Measurements from ENCODE around the gene GNG12. TPM values are rescaled to one million over a fixed set of nuclear protein-coding genes. Genes with fewer than 3 reads are reported as not detected.

The GNG12 gene
- total and polyA plus RNA-seq, 2 donors (not counting 1 experiment from before 2014, with no cell fraction given), result not detected

DNA sequence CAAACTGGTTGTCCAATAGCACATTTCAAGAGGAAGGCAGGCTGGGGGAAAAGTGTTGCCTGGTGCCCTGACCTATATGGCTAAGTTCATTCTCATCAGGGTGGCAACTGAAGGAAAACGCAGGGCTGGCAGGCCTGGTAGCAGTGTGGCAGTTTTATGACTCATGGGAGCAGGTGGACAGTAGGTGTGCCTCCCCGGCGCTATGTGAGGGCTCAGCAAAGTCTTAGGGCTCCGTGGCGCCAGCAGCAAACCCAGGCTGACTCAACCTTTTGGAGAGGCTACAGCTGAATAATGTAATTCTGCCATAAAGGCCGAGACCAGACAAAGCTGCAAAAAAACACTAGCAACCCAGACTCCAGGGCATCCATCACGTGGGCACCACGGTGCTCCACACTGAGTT lies 124.7 kb downstream of the GNG12 start:
- Histone ChIP-seq H2AFZ (ENCODE audit: insufficient read depth, low read depth, low read length, poor library complexity, severe bottlenecking) (no peak overlapping the region), H4K20me1 (ENCODE audit: control insufficient read depth, insufficient read depth, low read length, poor library complexity, severe bottlenecking) (no peaks in the 10 kb centered on the region), H3K4me3 (ENCODE audit: control extremely low read depth in 1 of 5, extremely low read depth in 1 of 5, insufficient read depth in 1 of 5, low read depth in 2 of 5, low read length in 4 of 5) (no peak overlapping the region), H3K9me3 (ENCODE audit: control extremely low read depth in 1 of 3, control insufficient read depth in 2 of 3, insufficient read depth in 1 of 3, low read length in 2 of 3) (no peaks in the 10 kb centered on the region), H3K27ac (ENCODE audit: low read length in 2 of 2) (no peak overlapping the region), H3K4me1 (ENCODE audit: control insufficient read depth in 2 of 2, insufficient read depth in 2 of 2, low read length in 2 of 2) (no peaks in the 10 kb centered on the region), H3K4me2 (replicated peaks; ENCODE audit: low read depth, low read length, poor library complexity, severe bottlenecking) (no peak overlapping the region), H3K36me3 (replicated peaks in 1 of 2; ENCODE audit: control extremely low read depth in 1 of 2, control insufficient read depth in 1 of 2, extremely low read depth in 1 of 2, insufficient read depth in 2 of 2, low read length in 1 of 2) (no peaks in the 10 kb centered on the region), H3K79me2 (ENCODE audit: control insufficient read depth, insufficient read depth, low read length) (no peaks in the 10 kb centered on the region), H3K27me3 (replicated peaks in 1 of 4; ENCODE audit: control extremely low read depth in 1 of 4, control insufficient read depth in 3 of 4, insufficient read depth in 4 of 4, low read length in 3 of 4) (no peaks in the 10 kb centered on the region), H3K9ac (ENCODE audit: low read length) (no peak overlapping the region)
- Mint-ChIP-seq H3K4me3 (no peak overlapping the region), H3K27ac (no peak overlapping the region), H3K27me3 (no peaks in the 10 kb centered on the region), H3K9me3 (ENCODE audit: insufficient read depth) (no peaks in the 10 kb centered on the region), H3K4me1 (peaks cover 1% of the 10 kb centered on the region)
- ChIA-PET CTCF (no interaction called here), POLR2A (no interaction called here)
- no peak for DNase-seq
- no peak for ATAC-seq (ENCODE audit: low read depth)
- 98% methylated on average over 8 of the region's 8 CpGs for WGBS (ENCODE audit: insufficient coverage)
- TF ChIP-seq, protein P1, sequence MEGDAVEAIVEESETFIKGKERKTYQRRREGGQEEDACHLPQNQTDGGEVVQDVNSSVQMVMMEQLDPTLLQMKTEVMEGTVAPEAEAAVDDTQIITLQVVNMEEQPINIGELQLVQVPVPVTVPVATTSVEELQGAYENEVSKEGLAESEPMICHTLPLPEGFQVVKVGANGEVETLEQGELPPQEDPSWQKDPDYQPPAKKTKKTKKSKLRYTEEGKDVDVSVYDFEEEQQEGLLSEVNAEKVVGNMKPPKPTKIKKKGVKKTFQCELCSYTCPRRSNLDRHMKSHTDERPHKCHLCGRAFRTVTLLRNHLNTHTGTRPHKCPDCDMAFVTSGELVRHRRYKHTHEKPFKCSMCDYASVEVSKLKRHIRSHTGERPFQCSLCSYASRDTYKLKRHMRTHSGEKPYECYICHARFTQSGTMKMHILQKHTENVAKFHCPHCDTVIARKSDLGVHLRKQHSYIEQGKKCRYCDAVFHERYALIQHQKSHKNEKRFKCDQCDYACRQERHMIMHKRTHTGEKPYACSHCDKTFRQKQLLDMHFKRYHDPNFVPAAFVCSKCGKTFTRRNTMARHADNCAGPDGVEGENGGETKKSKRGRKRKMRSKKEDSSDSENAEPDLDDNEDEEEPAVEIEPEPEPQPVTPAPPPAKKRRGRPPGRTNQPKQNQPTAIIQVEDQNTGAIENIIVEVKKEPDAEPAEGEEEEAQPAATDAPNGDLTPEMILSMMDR (IDR thresholded peaks at IDR 0.05), result no peak
- no peak for TF ChIP-seq EZH2 (IDR thresholded peaks at IDR 0.05; ENCODE audit: borderline replicate concordance, insufficient read depth, low read depth, low read length, poor library complexity, severe bottlenecking)
- intact Hi-C loops (cut with micrococcal nuclease), result no loop called here

DNA sequence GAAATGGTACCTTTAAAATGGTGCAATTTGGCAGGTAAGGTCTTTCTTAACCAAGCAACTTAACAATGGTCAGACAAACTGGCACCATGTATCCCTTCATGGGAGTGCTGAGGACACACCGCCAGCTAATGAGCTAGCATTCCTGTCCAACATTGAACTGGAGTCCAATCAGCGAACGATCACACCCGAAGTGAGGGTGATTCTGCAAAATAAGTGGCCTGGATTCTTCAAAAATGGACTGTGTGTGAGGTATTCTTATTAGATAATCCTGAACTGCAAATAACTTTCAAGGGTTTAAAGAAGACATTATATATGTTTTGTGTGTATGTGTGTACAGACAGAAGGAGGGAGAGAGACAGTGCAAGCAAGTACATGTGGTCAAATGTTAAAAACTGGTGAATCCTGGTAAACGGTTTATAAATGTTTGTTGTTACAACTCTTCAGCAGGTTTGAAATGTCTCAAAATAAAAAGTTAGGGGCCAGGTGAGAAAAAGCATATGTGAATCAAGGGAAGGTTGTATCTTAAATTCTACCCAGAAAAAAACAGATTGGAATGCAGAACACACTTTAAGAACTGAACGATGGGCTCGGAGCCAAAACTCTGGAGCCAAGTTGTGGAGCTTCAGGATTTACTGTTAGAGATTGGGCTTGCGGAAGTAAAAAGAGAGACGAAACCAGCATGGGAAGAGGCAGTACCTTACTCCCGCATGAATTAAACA lies 127.4 kb downstream of the GNG12 start:
- Histone ChIP-seq H3K27me3 (replicated peaks in 1 of 4; ENCODE audit: control extremely low read depth in 1 of 4, control insufficient read depth in 3 of 4, insufficient read depth in 4 of 4, low read length in 3 of 4) (no peaks in the 10 kb centered on the region), H3K4me3 (ENCODE audit: control extremely low read depth in 1 of 5, extremely low read depth in 1 of 5, insufficient read depth in 1 of 5, low read depth in 2 of 5, low read length in 4 of 5) (no peak overlapping the region), H3K9me3 (ENCODE audit: control extremely low read depth in 1 of 3, control insufficient read depth in 2 of 3, insufficient read depth in 1 of 3, low read length in 2 of 3) (no peaks in the 10 kb centered on the region), H4K20me1 (ENCODE audit: control insufficient read depth, insufficient read depth, low read length, poor library complexity, severe bottlenecking) (no peaks in the 10 kb centered on the region), H3K27ac (ENCODE audit: low read length in 2 of 2) (no peak overlapping the region), H3K4me2 (replicated peaks; ENCODE audit: low read depth, low read length, poor library complexity, severe bottlenecking) (no peak overlapping the region), H2AFZ (ENCODE audit: insufficient read depth, low read depth, low read length, poor library complexity, severe bottlenecking) (no peak overlapping the region), H3K79me2 (ENCODE audit: control insufficient read depth, insufficient read depth, low read length) (no peaks in the 10 kb centered on the region), H3K9ac (ENCODE audit: low read length) (no peak overlapping the region), H3K36me3 (replicated peaks in 1 of 2; ENCODE audit: control extremely low read depth in 1 of 2, control insufficient read depth in 1 of 2, extremely low read depth in 1 of 2, insufficient read depth in 2 of 2, low read length in 1 of 2) (no peaks in the 10 kb centered on the region), H3K4me1 (ENCODE audit: control insufficient read depth in 2 of 2, insufficient read depth in 2 of 2, low read length in 2 of 2) (no peaks in the 10 kb centered on the region)
- Mint-ChIP-seq H3K9me3 (ENCODE audit: insufficient read depth) (no peaks in the 10 kb centered on the region), H3K27me3 (peaks cover 5% of the 10 kb centered on the region), H3K4me1 (no peaks in the 10 kb centered on the region), H3K4me3 (no peak overlapping the region), H3K27ac (no peak overlapping the region)
- 99% methylated on average over 9 of the region's 10 CpGs for WGBS (ENCODE audit: insufficient coverage)
- intact Hi-C loops (cut with micrococcal nuclease), result no loop called here
- DNase-seq (no peak), ATAC-seq (ENCODE audit: low read depth) (no peak)
- POLR2A ChIA-PET, result no interaction called here
- CTCF ChIA-PET, result no interaction called here
- no peak for TF ChIP-seq EZH2 (IDR thresholded peaks at IDR 0.05; ENCODE audit: borderline replicate concordance, insufficient read depth, low read depth, low read length, poor library complexity, severe bottlenecking)
- TF ChIP-seq, protein P1 (IDR thresholded peaks at IDR 0.05), result no peak
